Activated gamma-delta T cell treated with anti-CD3 and anti-CD28 coated beads, Interleukin-2, amount 50 U/mL, for 16 hours (primary cell): ENCODE measurements around the gene MAPRE2.

Source experiments
- DNase-seq: peaks from one replicate; pipeline ENCODE4 v3.0.0-alpha.2; 2020; ENCODE audit warnings: low read depth

MAPRE2 gene

DNA sequence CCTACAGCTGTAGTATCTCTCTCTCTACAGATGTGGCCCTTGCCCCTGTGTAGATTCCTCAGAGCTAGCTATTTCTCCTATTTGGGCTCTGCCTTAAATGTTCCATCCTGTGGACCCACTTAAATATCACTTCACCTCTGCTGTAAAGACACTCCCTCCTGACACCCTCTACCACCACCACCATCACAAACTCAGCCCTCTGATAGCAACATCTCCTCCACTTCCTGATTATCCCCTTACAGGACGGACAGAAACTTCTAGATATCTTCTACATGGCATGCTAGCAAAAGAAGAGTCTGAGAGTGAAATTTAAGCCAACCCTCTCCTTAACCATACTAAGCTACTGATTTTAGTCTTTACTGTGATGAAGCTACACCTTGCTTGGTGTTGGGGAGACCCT lies 3.2 kb upstream of the MAPRE2 start:
- no peak for DNase-seq

DNA sequence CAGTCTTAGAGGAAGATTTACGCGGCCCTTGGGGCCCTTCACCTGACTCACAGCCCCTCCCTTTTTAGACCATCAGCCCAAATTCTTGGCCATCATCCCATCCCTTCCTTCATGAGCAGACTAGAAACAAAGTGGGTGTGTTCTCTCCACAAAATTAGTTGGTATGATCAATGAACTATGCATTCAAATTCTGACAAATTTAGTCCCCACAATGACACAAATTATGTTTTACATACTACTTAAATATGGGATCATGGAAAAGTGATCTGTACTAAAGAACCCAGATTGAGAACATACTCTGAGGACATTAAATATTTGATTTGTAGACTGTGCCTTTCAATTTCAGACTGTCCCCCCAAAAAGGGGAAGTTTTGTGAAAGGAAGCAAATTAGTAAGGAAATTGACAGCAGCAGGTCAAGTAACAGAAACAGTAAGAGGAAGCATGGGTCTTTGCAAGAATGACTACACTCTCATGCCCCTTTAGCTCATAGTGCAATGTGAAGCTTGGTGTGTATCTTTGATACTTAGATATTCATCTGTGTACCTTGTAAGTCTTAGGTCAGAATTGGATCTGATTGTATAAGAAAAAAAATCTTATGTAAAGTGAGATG lies 2.2 kb upstream of the MAPRE2 start:
- no peak for DNase-seq

DNA sequence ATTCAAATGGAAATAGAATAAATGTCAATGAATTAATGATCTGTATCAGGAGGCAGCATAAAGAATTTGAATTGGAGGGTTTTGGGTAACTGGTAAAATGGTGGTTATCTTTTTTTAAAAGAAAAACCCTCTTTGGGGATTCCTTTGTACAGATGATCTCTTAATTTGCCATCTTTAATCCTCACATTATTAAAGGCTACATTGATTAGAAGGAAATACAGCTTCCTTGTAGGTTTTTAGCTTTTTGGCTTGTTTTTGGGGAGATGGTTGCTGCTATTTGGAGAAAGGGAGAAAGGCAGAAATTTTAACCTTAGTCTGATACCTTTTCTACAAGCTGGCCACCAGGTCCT lies 600 bp upstream of the MAPRE2 start:
- no peak for DNase-seq

DNA sequence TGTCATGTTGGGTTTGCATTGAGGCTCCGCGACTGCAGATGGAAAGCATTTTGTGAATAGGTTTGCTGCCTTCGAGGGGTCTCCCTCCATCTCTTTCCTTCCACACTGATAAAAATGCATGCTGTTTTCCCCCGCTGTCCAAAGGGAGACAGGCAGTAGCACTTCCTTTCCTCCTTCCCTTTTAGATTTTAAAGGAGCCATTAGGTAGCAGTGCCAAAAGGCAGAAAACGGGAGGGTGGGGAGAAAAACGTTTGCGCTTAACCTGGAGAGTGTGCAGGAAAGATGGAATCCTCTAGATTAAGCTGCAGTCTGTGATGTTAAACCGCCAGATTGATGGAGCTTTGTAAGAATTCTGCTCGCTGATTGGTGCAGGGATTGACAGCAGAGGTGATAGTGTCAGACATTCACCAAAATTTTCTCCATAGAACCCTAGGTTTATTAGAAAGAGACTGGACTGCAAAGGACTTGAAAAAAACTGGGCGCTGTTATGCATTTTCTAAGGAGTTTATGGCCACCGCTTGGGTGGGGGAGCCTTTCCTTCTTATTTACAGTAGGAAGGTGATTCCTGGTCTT lies 688 bp downstream of the MAPRE2 start:
- DNase-seq = no peak

DNA sequence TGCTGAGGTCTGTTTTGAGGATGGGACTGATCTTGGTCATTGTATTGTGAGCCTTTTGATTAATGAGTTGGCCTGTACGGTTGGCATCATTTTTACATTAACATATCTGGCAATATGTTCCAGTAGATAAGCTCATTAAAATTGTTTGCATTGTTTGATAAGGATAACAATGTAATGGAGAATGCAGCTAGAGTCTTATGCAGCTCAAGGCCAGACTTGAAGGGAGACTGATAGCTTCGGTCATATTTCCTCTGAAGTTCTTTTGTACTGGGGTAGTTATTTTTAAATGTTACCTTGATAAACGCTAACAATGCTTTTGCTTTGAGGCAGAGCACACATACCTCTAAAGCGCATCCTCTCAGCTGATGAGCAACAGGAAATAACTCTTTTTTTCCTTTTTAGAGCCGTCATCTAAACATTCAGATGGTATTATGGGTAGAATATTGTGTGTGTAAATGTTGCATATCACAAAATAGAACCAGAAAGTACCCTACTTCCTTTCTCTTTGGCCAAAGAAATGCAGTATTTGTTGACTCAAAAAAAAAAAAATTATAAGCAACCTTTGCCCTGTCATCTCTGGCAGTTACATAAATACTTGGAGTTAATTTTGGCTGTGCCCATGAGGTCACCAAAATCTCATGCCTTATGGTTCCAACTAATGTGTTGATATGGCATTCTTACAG lies 1.3 kb downstream of the MAPRE2 start:
- DNase-seq = no peak

DNA sequence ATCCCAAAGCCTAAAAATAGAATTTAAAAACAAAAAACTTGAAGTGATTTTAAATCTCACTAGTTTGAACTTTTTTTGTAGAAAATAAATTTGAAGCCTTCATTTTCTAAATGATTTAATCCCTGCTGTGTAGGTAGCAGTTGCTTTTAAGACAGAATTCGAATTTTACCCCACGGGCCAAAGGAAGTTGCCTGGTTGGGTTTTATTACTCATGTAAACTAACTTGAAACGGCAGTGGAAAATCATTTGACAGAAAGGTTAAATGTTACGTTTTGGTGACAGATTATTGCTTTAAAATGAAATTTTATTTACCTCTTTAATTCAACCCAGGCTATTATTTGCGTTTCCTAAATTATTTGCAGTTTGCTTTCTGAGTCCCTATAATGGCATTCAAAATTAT lies 2.0 kb downstream of the MAPRE2 start:
- DNase-seq = no peak

DNA sequence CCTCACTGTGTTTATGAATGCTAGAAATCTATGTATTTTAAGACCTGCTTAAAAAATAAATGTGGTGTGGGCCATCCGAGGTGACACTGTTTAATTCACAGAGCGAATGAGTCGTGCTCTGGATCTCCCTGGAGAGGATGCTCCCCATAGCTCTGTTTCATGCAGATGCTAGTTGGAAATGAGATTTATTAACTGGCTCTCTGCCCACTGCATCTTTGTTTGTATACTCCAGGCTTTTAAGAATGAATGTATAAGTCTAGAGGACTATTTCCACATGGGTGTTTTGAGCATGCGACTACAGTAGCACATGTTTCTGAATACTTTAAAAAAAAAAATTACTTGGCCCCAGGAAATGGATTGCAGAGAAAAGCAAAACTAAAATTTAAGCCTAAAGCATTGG lies 3.9 kb downstream of the MAPRE2 start:
- DNase-seq = no peak

DNA sequence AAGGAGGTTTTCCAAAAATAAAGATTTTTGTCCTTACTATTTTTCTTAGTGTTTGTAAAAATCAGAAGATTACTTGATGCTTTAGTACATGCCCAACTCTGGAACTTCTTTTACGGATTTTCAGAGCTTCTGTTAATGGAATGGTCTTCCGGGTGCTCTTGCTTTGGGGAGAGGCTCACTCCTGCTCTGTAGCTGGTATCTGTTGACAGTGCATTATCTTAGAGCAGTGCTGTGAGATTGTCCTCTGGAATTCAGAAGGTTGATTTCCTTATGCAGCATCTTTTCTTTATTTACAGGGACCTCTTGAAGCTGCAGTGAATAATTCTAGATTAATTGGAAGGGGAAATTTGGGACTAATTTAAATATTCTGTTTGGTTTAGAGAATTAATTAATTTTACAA lies 4.6 kb downstream of the MAPRE2 start:
- no peak for DNase-seq

DNA sequence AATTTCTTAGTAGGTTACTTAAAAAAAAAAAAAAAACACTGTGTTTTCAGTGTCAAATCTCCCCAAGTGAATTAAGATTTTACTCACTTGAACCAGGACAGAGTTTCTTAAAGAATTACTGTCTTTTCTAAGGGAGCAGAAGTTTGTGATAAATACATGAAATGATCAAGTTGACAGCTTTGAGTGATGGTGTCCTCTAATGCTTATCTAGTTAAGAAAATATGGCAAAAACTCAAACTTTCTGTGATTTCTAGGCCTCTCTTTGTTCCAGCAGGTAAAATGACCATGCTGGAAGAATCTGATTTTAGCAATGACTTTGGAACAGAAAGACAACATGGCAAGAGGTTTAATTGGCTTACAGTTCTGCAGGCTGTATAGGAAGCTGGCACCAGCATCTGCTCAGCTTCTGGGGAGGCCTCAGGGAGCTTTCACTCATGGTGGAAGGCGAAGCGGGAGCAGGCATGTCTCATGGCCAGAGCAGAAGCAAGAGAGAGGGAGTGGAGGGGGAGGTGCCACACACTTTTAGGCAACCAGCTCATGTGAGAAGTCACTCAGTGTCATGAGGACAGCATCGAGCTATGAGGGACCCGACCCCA lies 6.6 kb downstream of the MAPRE2 start:
- no peak for DNase-seq

DNA sequence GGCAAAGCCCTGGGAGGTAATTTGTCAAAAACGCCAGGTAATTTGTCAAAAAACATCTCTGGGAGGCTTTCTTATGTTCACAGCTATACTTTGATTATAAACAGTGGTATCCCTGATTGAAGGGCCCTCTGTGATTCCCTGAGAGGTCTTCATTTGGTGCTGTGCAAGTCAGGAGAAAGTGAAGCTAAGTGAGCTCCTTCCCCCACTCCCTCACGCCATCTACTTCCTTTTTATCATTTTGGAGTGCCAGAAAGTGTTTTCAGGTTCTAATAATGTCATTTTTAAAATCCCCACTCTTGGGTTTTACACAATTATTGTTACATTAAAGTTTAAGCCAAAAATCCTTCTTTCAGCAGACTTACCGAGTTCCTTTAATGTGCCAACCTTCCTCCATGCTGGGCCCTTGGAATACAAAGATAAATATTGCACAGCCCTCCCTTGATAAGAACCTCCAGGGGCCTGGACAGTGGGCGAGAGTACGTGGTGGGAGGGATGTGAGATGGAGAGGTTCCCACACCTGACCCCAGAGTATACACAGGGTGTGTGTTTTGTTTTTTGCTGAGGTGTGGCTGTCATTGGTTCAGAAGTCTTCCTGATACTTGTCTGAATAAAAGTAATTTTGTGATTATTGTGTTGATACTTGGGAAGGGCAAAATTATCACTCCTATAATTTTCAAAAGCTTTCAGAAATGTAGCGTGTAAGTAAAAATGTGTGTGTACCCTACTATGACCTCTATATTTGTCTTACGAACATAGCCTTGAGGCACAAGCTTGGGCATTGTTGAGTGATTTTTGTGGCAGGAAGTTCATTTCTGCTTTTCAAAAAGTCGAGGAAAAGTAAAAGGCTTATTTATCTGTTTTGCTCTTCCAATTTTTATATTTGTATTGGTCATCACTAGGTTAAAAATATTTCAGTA lies 8.2 kb downstream of the MAPRE2 start:
- no peak for DNase-seq

DNA sequence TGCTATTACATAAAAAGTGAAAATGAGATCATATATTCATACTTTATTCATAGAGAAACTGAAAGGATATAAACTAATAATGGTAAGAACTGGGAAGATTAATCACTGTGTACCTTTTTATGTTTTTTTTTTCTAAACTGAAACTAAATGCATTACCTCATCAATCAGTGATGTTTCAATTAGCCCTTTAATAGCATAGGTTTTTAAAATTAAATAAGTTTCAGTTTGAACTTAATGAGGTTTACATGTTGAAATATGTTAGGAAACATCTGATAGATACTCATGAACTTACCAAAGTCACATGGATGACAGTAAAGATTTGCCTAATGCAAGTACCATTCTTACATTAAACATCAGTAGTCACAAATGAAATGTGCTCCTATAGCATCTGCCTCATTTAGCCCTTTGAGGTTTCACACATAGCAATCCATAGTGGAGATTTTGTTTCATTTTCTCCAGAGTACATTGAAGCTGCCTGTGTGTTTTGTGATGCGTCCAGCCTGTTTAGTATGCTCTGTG lies 8.9 kb downstream of the MAPRE2 start:
- no peak for DNase-seq

DNA sequence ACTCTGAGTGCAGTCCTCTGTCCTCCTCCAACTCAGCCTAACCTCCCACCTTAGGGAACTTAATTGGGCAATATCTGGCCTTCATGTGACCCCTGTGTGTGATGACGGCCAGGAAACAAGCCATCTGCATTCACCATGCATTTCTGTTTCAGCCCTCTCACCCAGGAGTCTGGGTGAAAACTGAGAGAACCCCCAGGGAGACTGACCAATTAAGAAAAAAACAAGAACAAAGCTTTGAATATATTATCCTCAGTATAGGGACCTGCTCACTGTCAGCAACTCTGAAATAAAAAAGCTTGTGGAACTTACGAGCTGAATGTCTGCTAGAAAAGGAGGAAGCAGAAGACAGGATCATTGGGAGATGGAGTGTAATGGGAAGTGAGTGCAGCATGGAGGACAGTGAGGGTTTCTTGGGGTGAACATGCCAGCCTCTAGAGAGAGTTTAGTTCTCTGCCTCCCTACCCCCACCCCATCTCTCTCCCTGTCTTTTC lies 9.5 kb downstream of the MAPRE2 start:
- DNase-seq = no peak

DNA sequence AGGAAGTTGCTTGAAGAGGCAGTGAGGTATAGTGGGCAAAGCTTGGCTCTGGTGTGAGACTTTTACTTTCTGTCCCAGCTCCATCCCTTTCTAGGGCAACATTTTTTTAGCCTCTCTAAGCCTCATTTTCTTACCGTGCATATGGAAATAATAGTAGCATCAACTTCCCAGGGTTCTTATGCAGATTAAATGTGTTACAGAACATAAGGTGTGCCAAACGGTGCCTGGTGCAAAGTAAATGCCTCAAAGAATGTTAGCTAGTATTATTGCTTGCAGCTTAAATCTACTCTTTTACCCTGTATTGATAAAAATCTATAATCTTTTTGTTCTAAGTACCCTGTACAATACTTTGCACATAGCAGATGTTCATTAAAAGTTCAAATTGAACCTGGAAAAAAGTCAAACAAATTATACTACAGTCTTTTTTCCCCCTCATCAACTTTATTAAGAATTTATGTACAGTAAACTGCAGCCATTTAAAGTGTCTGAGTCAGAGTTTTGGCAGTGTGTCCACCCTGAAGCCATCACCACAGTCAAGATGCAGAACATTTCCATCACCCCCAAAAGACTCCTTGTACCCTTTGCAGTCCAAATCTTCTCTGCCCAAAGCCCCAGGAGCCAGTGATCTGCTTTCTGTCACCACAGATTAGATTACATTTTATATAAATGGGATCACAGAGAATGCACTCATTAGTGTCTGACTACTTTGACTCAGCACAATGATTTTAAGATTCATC lies 10.6 kb downstream of the MAPRE2 start:
- DNase-seq = no peak

DNA sequence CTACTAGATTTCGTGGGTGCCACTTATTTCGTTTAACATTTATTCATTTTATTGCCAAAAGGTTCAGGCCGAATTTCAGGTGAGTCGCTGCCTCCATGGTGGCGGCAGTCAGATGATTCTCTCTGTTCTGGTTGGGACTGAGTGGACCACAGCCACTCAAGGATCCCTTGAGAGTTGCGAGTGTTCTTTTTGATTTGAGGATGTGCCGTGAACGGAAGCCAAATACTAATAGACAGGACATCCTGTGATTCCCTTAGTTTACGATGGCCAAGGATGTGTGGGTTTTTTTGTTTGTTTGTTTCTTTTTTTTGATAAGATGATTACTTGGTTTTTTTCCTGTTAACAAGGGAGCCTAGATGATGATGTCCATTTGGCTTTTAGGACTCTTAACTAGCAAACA lies 13.2 kb downstream of the MAPRE2 start:
- DNase-seq = no peak

DNA sequence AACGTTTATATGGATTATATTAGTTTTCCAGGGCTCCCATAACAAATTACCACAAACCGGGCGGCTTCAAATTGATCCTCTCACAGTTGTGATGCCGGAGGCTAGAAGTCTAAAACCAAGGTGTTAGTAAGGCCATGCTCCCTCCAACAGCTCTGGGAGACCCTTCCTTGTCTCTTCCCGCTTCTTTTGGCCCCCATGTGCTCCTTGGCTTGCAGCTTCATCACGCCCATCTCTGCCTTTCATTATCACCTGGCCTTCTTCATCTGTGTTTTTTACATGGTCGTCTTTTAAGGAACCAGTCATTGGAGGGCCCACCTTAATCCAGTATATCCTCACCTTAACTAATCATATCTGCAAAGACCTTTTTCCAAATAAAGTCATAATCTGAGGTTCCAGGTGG lies 13.9 kb downstream of the MAPRE2 start:
- DNase-seq = no peak

DNA sequence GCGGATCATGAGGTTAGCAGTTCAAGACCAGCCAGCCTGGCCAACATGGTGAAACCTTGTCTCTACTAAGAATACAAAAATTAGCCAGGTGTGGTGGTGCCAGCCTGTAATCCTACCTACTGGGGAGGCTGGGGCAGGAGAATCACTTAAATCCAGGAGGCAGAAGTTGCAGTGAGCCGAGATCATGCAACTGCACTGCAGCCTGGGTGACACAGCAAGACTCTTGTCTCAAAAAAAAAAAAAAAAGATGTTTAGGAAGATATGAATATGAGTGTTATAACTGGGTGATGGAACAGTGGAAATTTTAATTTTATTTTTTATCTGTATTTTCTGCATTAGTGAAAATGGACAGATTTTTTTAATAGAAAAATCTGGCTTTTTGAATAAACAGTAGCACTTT lies 14.5 kb downstream of the MAPRE2 start:
- no peak for DNase-seq

DNA sequence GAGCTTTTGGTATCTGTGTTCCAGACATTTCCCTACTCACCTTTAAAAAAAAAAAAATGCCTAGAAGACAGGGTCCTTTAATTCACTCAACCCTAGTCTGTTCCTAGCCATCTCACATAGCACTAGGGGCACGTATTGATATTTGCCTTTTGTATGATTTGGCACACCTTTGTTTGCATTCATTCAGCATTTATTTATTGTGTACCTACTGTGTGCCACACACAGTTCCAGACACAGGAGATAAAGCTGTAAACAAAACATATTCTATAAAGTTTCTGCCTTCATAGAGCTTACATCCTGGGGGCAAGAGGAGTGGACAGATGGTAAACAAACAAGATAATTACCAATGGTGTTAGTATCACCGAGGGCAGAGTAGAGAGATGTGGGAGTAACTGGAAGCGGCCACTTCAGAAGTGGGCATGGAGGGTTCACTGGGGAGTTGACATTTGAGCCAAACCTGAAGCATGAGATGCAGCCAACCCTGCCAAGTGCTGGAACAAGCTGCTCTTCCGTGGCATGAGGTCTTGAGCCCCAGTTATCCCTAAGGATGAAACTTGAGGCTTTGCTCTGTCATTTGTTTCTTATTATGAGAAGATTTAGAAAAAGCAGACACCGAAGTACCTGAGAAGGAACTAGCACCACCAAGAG lies 18.2 kb downstream of the MAPRE2 start:
- no peak for DNase-seq

DNA sequence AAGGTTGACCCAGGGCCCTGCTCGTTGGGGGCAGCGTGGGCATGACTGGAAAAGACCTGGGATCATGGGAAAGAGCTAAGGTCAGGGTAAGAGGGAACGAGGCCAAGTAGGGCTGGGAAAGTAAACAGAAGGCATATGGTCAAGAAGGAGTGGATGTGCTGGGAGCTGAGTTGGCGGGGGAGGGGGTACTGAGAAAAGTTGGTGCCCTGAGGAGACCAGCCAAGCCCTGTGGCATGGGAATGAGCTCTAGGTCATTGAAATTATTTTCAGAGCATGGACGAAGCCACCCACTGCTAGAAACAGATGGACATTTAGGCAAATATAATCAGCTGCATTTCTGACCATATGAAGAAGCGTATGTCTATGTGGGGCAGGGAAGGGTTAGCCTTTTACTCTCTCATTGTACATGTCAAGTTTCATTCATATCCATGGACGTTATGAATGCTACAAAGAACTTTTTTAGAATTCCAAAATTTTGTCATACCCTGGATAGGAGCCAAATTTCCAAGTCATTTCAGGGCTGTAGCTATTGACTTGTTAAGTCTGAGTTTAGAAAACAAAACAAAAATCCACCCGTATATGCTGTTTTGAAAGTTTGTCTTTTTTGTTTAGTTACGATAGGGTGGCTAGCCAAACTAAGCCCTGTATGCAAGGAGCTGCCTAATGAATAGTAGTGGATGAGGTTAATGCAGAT lies 19.1 kb downstream of the MAPRE2 start:
- DNase-seq = no peak

DNA sequence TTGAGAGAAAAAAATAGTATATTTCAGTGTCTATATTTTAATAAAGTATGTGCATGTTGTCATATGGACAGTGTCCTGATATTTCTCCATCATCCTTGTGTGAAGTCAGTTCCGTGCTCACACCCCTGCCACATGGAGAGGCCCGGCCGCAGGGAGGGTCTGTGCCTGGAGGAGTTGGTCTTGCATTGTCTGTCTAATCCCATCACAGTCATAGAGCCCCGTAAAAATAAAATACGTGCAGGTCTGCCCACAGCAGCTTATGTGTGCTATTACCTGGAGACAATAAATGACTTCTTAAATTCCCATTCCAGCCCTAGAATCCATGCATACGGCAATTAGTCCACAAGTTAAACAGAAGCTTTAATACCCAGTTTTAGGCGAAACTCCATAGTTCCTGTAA lies 20.1 kb downstream of the MAPRE2 start:
- no peak for DNase-seq

DNA sequence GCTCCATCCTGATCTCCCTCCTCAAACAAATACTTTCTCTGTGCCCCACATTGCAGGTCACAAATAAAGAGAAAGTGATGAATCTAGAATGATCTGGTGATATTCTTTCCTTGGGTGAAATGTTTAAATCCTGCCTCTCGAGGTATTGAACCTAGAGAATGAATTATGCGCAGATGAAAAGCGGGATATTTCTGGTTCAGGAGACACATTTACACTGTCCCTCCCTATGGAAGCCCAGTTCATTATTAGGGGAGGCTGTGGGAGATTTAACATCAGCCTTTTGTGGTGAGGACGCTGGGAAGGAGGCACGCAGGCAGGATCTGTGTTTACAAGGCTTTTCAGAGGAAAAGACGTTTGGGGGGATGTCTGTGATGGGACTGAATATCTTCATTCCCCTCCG lies 20.6 kb downstream of the MAPRE2 start:
- no peak for DNase-seq
